GM19438 (cell line): ENCODE data around the gene MSGN1.

Experiments used
- ATAC-seq: cut with Tn5 transposase; IDR thresholded peaks from one replicate; pipeline ENCODE4 v1.9.1; 2021; ENCODE audit warnings: low read depth; ENCODE audit not compliant: unreplicated experiment

The MSGN1 gene

GRCh38 chr2:17845806-17846205 lies 29.5 kb downstream of the MSGN1 start:
- ATAC-seq: no peak

GRCh38 chr2:17846676-17847075 lies 30.4 kb downstream of the MSGN1 start:
- ATAC-seq: no peak

- ATAC-seq: no peak
Measured at GRCh38 chr2:17847236-17847635, 31.0 kb downstream of the MSGN1 start.

- ATAC-seq: no peak
Measured at GRCh38 chr2:17849275-17849674, 33.0 kb downstream of the MSGN1 start.

- no peak for ATAC-seq
Measured at GRCh38 chr2:17850151-17850550, 33.9 kb downstream of the MSGN1 start.

- ATAC-seq: peak; percentile 81
Measured at GRCh38 chr2:17851731-17852585, 35.7 kb downstream of the MSGN1 start.

DNA sequence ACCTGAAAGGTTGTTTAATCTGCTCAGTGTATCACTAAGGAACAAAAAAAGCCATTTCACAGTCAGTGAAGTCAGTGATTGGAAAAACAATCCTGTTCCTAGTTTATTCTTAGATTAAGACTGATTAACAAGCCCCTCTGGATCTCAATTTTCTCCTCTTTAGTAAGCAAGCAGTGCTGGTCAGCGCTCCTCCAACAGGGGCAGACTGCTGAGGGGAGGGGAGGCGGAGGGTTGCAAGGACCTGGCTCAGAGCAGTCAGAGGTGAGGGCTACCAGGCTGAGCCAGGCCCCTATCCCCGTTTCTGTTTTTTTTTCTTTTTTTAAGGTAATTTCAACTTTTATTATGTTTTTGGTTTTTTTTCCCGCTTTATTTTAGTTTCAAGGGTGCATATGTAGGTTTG lies 37.5 kb downstream of the MSGN1 start:
- ATAC-seq: no peak

DNA sequence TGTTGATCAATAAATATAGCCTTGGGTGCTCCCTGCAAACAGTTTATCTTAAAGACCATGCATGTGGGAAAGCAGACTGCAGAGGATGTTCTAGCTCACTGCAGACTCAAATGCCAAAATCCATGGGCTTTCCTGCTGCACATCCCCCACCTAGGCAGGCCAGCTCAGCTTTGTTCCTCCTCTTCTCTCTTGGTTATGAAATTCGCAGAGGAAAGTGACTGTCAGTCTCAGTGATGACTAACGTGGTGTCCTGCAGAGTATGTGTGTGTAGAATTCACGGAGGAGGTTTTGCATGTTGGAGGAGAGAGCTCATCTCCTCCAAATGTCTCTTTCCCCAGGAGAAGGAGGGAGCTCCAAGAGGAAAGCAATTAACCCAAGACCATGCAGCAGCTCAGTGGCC lies 40.8 kb downstream of the MSGN1 start:
- ATAC-seq: no peak

GRCh38 chr2:17858064-17858463 lies 41.8 kb downstream of the MSGN1 start:
- ATAC-seq: no peak

GRCh38 chr2:17863539-17863938 lies 47.3 kb downstream of the MSGN1 start:
- no peak for ATAC-seq

- no peak for ATAC-seq
Measured at GRCh38 chr2:17864676-17865075, 48.4 kb downstream of the MSGN1 start.

DNA sequence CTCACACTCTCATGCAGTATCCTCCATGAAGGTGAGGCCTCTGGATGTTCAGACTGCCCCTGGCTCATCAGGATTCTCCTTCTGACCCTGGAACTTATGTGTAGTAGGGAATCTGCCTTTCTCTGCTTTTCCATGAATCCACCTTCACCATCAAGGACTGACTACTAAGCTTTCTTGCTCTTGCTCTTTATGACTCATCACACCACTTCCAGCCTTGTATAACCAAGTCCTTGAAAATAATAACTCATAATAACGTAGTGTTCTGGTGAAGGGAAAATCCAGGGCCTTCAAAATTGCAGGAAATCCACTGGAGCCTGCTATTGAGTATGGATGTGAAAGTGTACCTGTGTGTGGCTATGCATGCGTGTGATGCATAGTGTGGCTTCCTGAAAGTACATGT lies 50.9 kb downstream of the MSGN1 start:
- no peak for ATAC-seq
